Measurements from ENCODE around the gene LGALSL. TPM values are rescaled to one million over a fixed set of nuclear protein-coding genes. Genes with fewer than 3 reads are reported as not detected.

LGALSL gene
- total RNA-seq, 2 donors from 2014 or later, result 26.4 to 34.8 TPM

GRCh38 chr2:64477037-64477436 lies 23.1 kb downstream of the LGALSL start:
- intact Hi-C loops (cut with DNase I), result no loop called here
- Histone ChIP-seq H3K9ac (ENCODE audit: low read depth in 2 of 2, low read length in 2 of 2) (no peak overlapping the region), H3K4me3 (no peak overlapping the region), H3K36me3 (no peaks in the 10 kb centered on the region), H3K27me3 (no peaks in the 10 kb centered on the region), H3K27ac (no peak overlapping the region), H3K4me1 (no peaks in the 10 kb centered on the region), H3K9me3 (no peaks in the 10 kb centered on the region)
- no peak for TF ChIP-seq CTCF (IDR thresholded peaks at IDR 0.05)
- no peak for DNase-seq

GRCh38 chr2:64477979-64478378 lies 24.0 kb downstream of the LGALSL start:
- no peak for DNase-seq
- intact Hi-C loops (cut with DNase I), result no loop called here
- H3K36me3 ChIP-seq, result no peaks in the 10 kb centered on the region
- no peak overlapping the region for H3K4me3 ChIP-seq
- H3K4me1 ChIP-seq, result no peaks in the 10 kb centered on the region
- no peak overlapping the region for H3K27ac ChIP-seq
- H3K9me3 ChIP-seq, result no peaks in the 10 kb centered on the region
- TF ChIP-seq CTCF (IDR thresholded peaks at IDR 0.05), result no peak
- H3K27me3 ChIP-seq, result no peaks in the 10 kb centered on the region
- no peak overlapping the region for H3K9ac ChIP-seq (ENCODE audit: low read depth in 2 of 2, low read length in 2 of 2)

- no peak overlapping the region for H3K9ac ChIP-seq (ENCODE audit: low read depth in 2 of 2, low read length in 2 of 2)
- no peak for TF ChIP-seq CTCF (IDR thresholded peaks at IDR 0.05)
- no peaks in the 10 kb centered on the region for H3K36me3 ChIP-seq
- intact Hi-C loops (cut with DNase I), result no loop called here
- no peak overlapping the region for H3K4me3 ChIP-seq
- H3K4me1 ChIP-seq, result no peaks in the 10 kb centered on the region
- DNase-seq, result no peak
- no peaks in the 10 kb centered on the region for H3K9me3 ChIP-seq
- H3K27me3 ChIP-seq, result no peaks in the 10 kb centered on the region
- H3K27ac ChIP-seq, result no peak overlapping the region
These were observed 24.7 kb downstream of the LGALSL start for GRCh38 chr2:64478502-64479230.

- no peak overlapping the region for H3K27ac ChIP-seq
- DNase-seq, result no peak
- intact Hi-C loops (cut with DNase I), result no loop called here
These were observed 25.5 kb downstream of the LGALSL start for GRCh38 chr2:64479259-64480117.

GRCh38 chr2:64481665-64482064 lies 27.7 kb downstream of the LGALSL start:
- H3K27ac ChIP-seq, result no peak overlapping the region
- H3K9me3 ChIP-seq, result no peaks in the 10 kb centered on the region
- no peak for DNase-seq
- H3K4me3 ChIP-seq, result no peak overlapping the region
- no peaks in the 10 kb centered on the region for H3K36me3 ChIP-seq
- H3K4me1 ChIP-seq, result no peaks in the 10 kb centered on the region
- H3K27me3 ChIP-seq, result no peaks in the 10 kb centered on the region
- no peak overlapping the region for H3K9ac ChIP-seq (ENCODE audit: low read depth in 2 of 2, low read length in 2 of 2)
- no peak for TF ChIP-seq CTCF (IDR thresholded peaks at IDR 0.05)
- intact Hi-C loops (cut with DNase I), result no loop called here

More at GRCh38 chr2:64479259-64480117, 25.5 kb downstream of the LGALSL start:
- no peaks in the 10 kb centered on the region for H3K27me3 ChIP-seq
- H3K4me3 ChIP-seq, result no peak overlapping the region
- no peak overlapping the region for H3K9ac ChIP-seq (ENCODE audit: low read depth in 2 of 2, low read length in 2 of 2)
- TF ChIP-seq CTCF (IDR thresholded peaks at IDR 0.05), result no peak
- no peaks in the 10 kb centered on the region for H3K4me1 ChIP-seq
- no peaks in the 10 kb centered on the region for H3K9me3 ChIP-seq
- H3K36me3 ChIP-seq, result no peaks in the 10 kb centered on the region

All from colonic mucosa (tissue), 4 donors.